Sciatic nerve (tissue), 2 donors: ENCODE measurements around the gene SCUBE2. TPM values are rescaled to one million over a fixed set of nuclear protein-coding genes. Genes with fewer than 3 reads are reported as not detected.
A peak's percentile ranks its signal among the peaks of the same experiment; 100 is the strongest.

ENCODE experiments used
- ATAC-seq: fragments of 200-7000 bp; cut with Tn5 transposase; one replicate; pipeline ENCODE4 v1.9.1; 2020; ENCODE audit warnings: mild to moderate bottlenecking, moderate library complexity
- DNase-seq: peaks from one replicate; pipeline ENCODE4 v3.0.0-alpha.2; 2020; ENCODE audit warnings: low spot score
- intact Hi-C: fragments of 100-400 bp; cut with DNase I; formaldehyde crosslinking; loops from one replicate; pipeline ENCODE4 v1.14.2; 2022
- total RNA-seq: library from RNA; stranded (reverse); fragmentation: NEBNext Ultra II Directional; extraction: Animal tissue kit (Norgen Biotek cat#: 25700); gene quantifications from one replicate; pipeline ENCODE4 v1.2.1, GENCODE V29; 2021
- donor health status: DM: no; HTN: no; CAD: no.
- donor health status: DM: no; HTN: no; CAD: no.

Gene SCUBE2
- total RNA-seq, 1 donor from 2014 or later = 8.8 TPM

DNA sequence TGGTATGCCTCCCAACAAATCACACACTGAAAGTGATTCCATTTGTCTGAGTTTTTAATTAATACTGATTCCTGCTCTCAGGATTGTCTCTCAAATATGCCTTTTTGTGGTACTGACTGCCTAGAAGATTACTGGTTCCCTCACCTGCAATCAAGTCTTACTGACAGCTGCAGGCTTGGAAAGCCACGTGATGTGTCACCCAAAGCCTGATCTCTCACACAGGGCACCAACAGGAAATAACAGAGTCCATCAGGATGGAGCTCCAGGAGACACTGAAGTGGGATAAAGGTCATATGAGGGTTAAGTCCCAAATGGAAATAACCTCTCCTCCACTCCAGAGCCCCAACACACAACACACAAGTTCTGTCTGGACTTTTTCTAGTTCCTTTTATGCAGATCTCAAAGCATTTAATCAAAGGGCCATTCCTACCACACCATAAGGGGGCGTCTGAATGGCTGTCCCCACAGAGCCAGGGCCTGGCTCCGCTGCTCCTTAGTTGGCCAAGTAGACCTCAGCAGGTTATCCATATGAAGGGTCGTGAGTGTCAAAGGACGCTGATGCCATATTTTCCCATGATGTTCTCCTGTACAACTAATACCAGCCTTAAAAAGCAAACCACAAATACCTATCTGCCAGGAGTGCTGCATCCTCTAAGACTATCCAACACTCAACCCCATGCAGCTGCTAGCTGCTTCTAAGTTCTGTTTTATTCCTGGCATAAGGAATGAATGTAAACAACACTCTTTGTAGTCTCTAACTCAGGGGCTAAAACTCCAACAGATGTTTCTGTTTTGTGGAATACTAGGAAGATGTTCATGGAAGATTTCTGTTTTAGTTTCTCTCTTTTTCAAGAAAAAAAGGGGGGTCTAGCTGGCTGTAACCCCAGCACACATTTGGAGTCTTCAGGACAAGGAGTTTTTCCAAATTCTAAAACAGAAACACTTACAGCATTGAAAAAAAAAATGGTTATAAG lies 13.0 kb downstream of the SCUBE2 start:
- DNase-seq (no peak), ATAC-seq (no peak)
- intact Hi-C loops = no loop called here

GRCh38 chr11:9077164-9077563 lies 14.2 kb downstream of the SCUBE2 start:
- ATAC-seq = no peak

GRCh38 chr11:9076661-9077060 lies 14.7 kb downstream of the SCUBE2 start:
- DNase-seq (no peak), ATAC-seq (no peak)
- intact Hi-C loops = no loop called here

More at GRCh38 chr11:9077164-9077563, 14.2 kb downstream of the SCUBE2 start:
- intact Hi-C loops = no loop called here
- no peak for DNase-seq

DNA sequence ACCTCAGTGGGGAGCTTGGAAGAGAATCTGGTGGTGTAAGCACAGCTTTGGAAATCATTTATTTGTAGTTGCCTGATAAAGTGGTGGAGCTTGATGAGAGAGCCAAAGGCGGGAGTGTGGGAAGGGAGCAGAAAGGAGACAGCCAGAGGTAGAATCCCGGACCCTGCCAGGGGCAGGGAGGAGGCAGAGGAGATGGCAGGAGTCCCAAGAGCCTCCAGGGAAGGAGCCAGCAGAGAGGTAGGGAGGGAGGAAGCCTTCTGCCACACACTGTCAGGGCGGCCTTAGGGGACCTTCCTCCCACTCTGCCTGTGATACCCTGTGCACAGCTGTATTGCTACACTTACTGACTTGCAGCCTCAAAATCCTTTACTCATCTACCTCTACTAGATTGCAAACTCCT lies 15.4 kb downstream of the SCUBE2 start:
- no peak for ATAC-seq
- intact Hi-C loops = no loop called here
- DNase-seq = no peak

- ATAC-seq (no peak), DNase-seq (no peak)
Observed at GRCh38 chr11:9075556-9075955, 15.8 kb downstream of the SCUBE2 start.

GRCh38 chr11:9074338-9075029 lies 16.9 kb downstream of the SCUBE2 start:
- ATAC-seq = no peak
- no peak for DNase-seq
- intact Hi-C loops = no loop called here

More at GRCh38 chr11:9075556-9075955, 15.8 kb downstream of the SCUBE2 start:
- intact Hi-C loops = no loop called here

GRCh38 chr11:9073466-9074225 lies 17.8 kb downstream of the SCUBE2 start:
- intact Hi-C loops = no loop called here

GRCh38 chr11:9072626-9073176 lies 18.7 kb downstream of the SCUBE2 start:
- intact Hi-C loops = no loop called here
- ATAC-seq (peak; percentile 18), DNase-seq (no peak)

More at GRCh38 chr11:9073466-9074225, 17.8 kb downstream of the SCUBE2 start:
- DNase-seq (no peak), ATAC-seq (no peak)

DNA sequence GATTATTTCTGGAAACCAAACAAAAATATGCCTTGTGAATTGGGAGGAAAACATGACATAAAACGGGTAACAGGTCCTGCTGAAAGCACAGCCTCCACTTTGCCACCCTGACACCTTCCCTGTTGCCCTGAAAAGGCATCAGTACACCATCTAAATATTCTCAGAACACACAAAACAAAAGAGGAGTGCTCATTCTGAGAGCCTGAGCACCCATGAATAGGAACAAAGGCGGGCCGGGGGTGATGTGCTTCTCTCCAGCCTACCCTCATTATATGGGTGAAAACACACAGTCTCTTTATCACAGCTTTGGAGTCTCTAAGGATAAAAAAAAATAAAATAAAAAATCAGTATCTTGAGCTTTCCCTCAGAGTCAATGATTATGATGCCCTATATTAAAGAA lies 19.7 kb downstream of the SCUBE2 start:
- DNase-seq (no peak), ATAC-seq (no peak)
- intact Hi-C loops = no loop called here

GRCh38 chr11:9070749-9071491 lies 20.5 kb downstream of the SCUBE2 start:
- no peak for DNase-seq
- no peak for ATAC-seq
- intact Hi-C loops = no loop called here

DNA sequence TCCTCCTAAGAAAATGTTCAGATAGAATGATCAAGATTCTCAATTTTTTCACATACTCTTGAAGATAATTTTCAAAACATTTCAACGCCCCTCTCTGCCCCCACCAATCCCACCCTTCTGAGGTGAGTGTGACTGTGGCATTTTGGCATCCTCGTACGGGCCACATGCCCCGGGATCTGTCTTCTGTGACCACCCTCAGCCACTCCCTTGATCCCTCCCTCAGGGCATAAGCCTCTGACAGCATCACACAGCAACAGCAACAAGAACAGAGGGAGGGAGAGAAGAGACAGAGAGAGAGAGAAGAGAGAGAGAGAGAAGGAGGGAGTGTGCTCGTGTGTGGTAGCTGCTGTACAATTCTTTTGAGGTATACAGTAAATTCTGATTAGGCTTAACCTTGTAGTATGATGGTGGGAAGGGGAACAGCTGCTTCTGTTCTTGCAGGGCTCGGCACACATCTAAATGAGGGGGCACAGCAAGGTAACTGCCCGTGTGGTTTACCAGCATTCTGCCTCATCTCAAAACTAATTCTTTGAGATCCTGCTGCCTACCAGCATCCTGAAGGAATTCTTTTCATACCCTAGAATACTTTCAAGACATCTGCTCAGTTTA lies 21.4 kb downstream of the SCUBE2 start:
- no peak for DNase-seq
- intact Hi-C loops = no loop called here
- no peak for ATAC-seq

DNA sequence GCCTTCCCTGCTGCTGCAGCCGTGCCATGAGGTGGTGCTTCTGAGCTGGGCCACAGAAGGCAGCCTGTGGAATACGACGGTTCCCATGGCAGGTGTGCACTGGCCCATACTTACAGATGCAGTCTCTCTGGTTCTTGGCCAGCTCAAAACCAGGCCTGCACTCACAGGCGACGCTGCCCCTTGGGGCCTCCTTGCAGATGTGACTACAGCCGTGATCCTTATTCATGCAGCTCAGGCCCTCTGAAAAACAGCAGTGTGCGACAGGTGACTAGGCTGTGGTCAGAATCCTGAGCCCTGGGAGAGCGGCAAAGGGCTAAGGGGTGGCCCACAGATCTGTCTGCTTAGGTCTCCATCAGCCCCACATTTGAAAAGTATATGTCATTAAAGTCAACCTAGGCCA lies 22.1 kb downstream of the SCUBE2 start:
- intact Hi-C loops = no loop called here
- DNase-seq = no peak
- no peak for ATAC-seq

DNA sequence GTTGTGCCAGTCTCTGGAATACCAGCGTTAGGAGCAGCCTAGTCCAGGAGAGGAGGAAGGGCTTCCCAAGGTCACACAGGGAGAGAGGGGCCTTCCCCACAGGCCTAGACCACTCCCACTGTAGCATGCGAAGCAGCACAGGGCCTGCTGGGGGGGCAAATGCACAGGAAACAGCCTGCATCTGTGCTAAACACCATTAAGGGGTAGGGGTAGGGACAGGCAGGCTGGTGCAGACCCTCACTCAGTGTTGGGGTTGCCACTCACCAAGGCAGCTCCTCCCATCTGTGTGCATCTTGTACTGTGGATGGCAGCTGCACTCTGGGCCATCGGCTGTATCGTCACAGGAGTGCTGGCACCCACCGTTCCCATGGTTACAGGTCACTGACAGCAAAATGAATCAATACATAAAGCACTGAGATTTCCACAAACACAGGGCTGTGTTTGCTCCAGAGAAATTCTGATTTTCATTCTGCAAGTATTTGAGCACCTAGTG lies 24.9 kb downstream of the SCUBE2 start:
- DNase-seq (no peak), ATAC-seq (no peak)
- intact Hi-C loops = no loop called here

- DNase-seq (no peak), ATAC-seq (no peak)
- intact Hi-C loops = no loop called here
Observed at GRCh38 chr11:9065607-9066432, 25.6 kb downstream of the SCUBE2 start.

GRCh38 chr11:9061807-9062206 lies 29.6 kb downstream of the SCUBE2 start:
- intact Hi-C loops = no loop called here
- ATAC-seq (no peak), DNase-seq (no peak)

GRCh38 chr11:9060700-9061111 lies 30.7 kb downstream of the SCUBE2 start:
- DNase-seq = no peak
- intact Hi-C loops = no loop called here
- no peak for ATAC-seq

DNA sequence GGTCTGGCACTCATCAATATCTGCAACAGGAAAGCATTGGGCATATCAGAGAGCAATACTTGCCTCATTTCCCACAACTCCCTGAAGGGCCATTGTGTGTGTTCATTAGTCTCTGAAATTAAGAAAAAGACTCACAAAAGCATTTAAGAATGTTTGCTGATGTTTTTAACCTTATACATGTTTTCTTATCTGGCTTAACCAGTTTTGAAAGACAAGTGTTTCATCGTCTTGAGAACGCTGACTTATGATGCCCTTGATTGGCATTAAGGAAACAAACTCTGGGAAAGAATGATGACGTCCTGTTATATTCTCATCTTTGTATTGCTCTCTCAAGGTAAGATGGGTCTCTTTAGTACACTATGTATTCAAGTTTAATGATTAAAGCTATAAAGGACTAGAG lies 32.0 kb downstream of the SCUBE2 start:
- intact Hi-C loops = no loop called here
- DNase-seq = no peak
- ATAC-seq = no peak
